SK-N-SH (cell line): Measurements from ENCODE around the gene MICAL2. TPM values are rescaled to one million over a fixed set of nuclear protein-coding genes. Genes with fewer than 3 reads are reported as not detected.

Experiments
- CTCF ChIA-PET: fragments of 300-600, 350-600 bp; formaldehyde crosslinking; extraction: SDS; loops from one replicate; lab custom pipeline; 2021; lab: Yijun Ruan, JAX
- POLR2A ChIA-PET: fragments of 350-600 bp; sonication (Branson Sonifier 250); formaldehyde crosslinking; extraction: SDS; loops from one replicate; lab custom pipeline; 2020; ENCODE audit warnings: antibody characterized with exemption, inconsistent platforms; lab: Yijun Ruan, JAX
- DNase-seq: peaks from one replicate; pipeline ENCODE4 v3.0.0; 2012
- H2AFZ ChIP-seq: fragments of 200-600 bp; sonication (generic); 2 replicates; pipeline ENCODE4 v1.8.1; 2016; ENCODE audit warnings: antibody characterized with exemption, mild to moderate bottlenecking, low read depth
- H3F3A ChIP-seq: fragments of 200-600 bp; sonication (generic); replicated peaks from 2 replicates; pipeline ENCODE3; 2016; ENCODE audit warnings: antibody characterized with exemption, mild to moderate bottlenecking; ENCODE audit not compliant: insufficient read depth
- H3K27ac ChIP-seq, 2 experiments: fragments of 200-500 bp in 1 of 2; fragments of 200-600 bp in 1 of 2; sonication (Bioruptor generic) in 1 of 2; sonication (generic), shearing (Covaris generic) in 1 of 2; 2 replicates each; pipeline versions ENCODE4 v1.5.1 to v1.6.1; 2014 to 2016; ENCODE audit warnings: low read depth in 2 of 2, inconsistent platforms in 1 of 2, low read length in 1 of 2, mild to moderate bottlenecking in 1 of 2, mixed read lengths in 1 of 2
- H3K27me3 ChIP-seq: fragments of 200-600 bp; sonication (generic), shearing (Covaris generic); 2 replicates; pipeline ENCODE4 v1.6.1; 2016; ENCODE audit warnings: mixed run types; ENCODE audit not compliant: insufficient read depth
- H3K36me3 ChIP-seq, 2 experiments: fragments of 200-500 bp in 1 of 2; fragments of 200-600 bp in 1 of 2; sonication (Bioruptor generic) in 1 of 2; sonication (generic) in 1 of 2; replicated peaks in 1 of 2; 2 replicates each; pipeline versions ENCODE3 to v1.5.1; 2014 to 2016; ENCODE audit warnings: low read length in 1 of 2, mild to moderate bottlenecking in 1 of 2; ENCODE audit not compliant: insufficient read depth in 2 of 2, control insufficient read depth in 1 of 2
- H3K4me1 ChIP-seq, 2 experiments: fragments of 200-500 bp in 1 of 2; fragments of 200-600 bp in 1 of 2; sonication (Bioruptor generic) in 1 of 2; sonication (generic), shearing (Covaris generic) in 1 of 2; 2 replicates each; pipeline versions ENCODE4 v1.5.1 to v1.6.1; 2014 to 2016; ENCODE audit warnings: low read depth in 1 of 2, low read length in 1 of 2, mixed run types in 1 of 2; ENCODE audit not compliant: insufficient read depth in 2 of 2, control insufficient read depth in 1 of 2
- H3K4me2 ChIP-seq: fragments of 200-600 bp; sonication (generic), shearing (Covaris generic); 2 replicates; pipeline ENCODE4 v1.6.1; 2017; ENCODE audit warnings: mixed run types
- H3K4me3 ChIP-seq, 2 experiments: fragments of 200-500 bp in 1 of 2; fragments of 200-600 bp in 1 of 2; sonication (Bioruptor generic) in 1 of 2; sonication (generic), shearing (Covaris generic) in 1 of 2; 2 replicates each; pipeline versions ENCODE4 v1.5.1 to v1.8.1; 2014 to 2016; ENCODE audit warnings: low read depth in 2 of 2, inconsistent platforms in 1 of 2, low read length in 1 of 2, mild to moderate bottlenecking in 1 of 2, mixed read lengths in 1 of 2, moderate library complexity in 1 of 2
- H3K79me2 ChIP-seq: fragments of 200-600 bp; sonication (generic); 2 replicates; pipeline ENCODE4 v1.8.1; 2017; ENCODE audit warnings: mild to moderate bottlenecking; ENCODE audit not compliant: insufficient read depth
- H3K9ac ChIP-seq: fragments of 200-600 bp; sonication (generic); 2 replicates; pipeline ENCODE4 v1.6.1; 2017; ENCODE audit warnings: mixed run types
- H3K9me2 ChIP-seq: fragments of 200-600 bp; sonication (generic); 2 replicates; pipeline ENCODE4 v1.6.1; 2017; ENCODE audit warnings: mixed run types
- H3K9me3 ChIP-seq: fragments of 200-600 bp; sonication (generic); 2 replicates; pipeline ENCODE4 v1.6.1; 2017; ENCODE audit warnings: mixed run types, mild to moderate bottlenecking, moderate library complexity
- H4K20me1 ChIP-seq: fragments of 200-600 bp; sonication (generic); 2 replicates; pipeline ENCODE4 v1.6.1; 2017; ENCODE audit warnings: mild to moderate bottlenecking, mixed run types; ENCODE audit not compliant: insufficient read depth
- ELF1 ChIP-seq: IDR thresholded peaks from 2 replicates; pipeline ENCODE4 v1.4.0; 2012
- EZH2phosphoT487 ChIP-seq: fragments of 200-600 bp; sonication (generic); IDR thresholded peaks from 2 replicates; pipeline ENCODE4 v1.6.1; 2017; ENCODE audit warnings: low read depth, mixed run types, mild to moderate bottlenecking, antibody characterized with exemption, moderate library complexity, borderline replicate concordance
- FOSL2 ChIP-seq: IDR thresholded peaks from 2 replicates; pipeline ENCODE4 v1.4.0; 2012; ENCODE audit warnings: low read depth, mild to moderate bottlenecking, moderate library complexity, borderline replicate concordance
- FOXJ3 ChIP-seq: sonication (generic); formaldehyde crosslinking; IDR thresholded peaks from 2 replicates; pipeline ENCODE4 v1.5.1; 2020; ENCODE audit warnings: mild to moderate bottlenecking, missing genetic modification reagents
- GABPA ChIP-seq: IDR thresholded peaks from 2 replicates; pipeline ENCODE4 v1.4.0; 2012; ENCODE audit warnings: low read depth, mild to moderate bottlenecking
- MXI1 ChIP-seq: IDR thresholded peaks from 2 replicates; pipeline ENCODE4 v1.6.1; 2012; ENCODE audit warnings: mild to moderate bottlenecking, low read depth, low read length, improper control_type of control experiment
- NFIC ChIP-seq: IDR thresholded peaks from 2 replicates; pipeline ENCODE4 v1.4.0; 2012; ENCODE audit warnings: borderline replicate concordance
- NRF1 ChIP-seq: IDR thresholded peaks from 2 replicates; pipeline ENCODE4 v1.6.1; 2012; ENCODE audit warnings: low read depth, mild to moderate bottlenecking, low read length
- RFX5 ChIP-seq: IDR thresholded peaks from 2 replicates; pipeline ENCODE4 v1.6.1; 2012; ENCODE audit warnings: mild to moderate bottlenecking, improper control_type of control experiment, low read length
- SIN3A ChIP-seq: IDR thresholded peaks from 2 replicates; pipeline ENCODE4 v1.6.1; 2012; ENCODE audit warnings: low read depth, mild to moderate bottlenecking, low read length, moderate library complexity, borderline replicate concordance
- SMC3 ChIP-seq: IDR thresholded peaks from 2 replicates; pipeline ENCODE4 v1.6.1; 2012; ENCODE audit warnings: low read depth, low read length, improper control_type of control experiment
- TAF1 ChIP-seq: IDR thresholded peaks from 2 replicates; pipeline ENCODE4 v1.6.1; 2012; ENCODE audit warnings: low read depth, mild to moderate bottlenecking, low read length, moderate library complexity, borderline replicate concordance
- TCF12 ChIP-seq: IDR thresholded peaks from 2 replicates; pipeline ENCODE4 v1.4.0; 2012
- TEAD4 ChIP-seq: IDR thresholded peaks from 2 replicates; pipeline ENCODE4 v1.4.0; 2012; ENCODE audit warnings: mild to moderate bottlenecking, borderline replicate concordance; ENCODE audit not compliant: insufficient read depth
- USF2 ChIP-seq: fragments of 150-350 bp; IDR thresholded peaks from 2 replicates; pipeline ENCODE4 v1.6.1; 2017; ENCODE audit warnings: antibody characterized with exemption, low read length, low read depth, borderline replicate concordance
- WGBS: methylation state at CpG from one replicate; pipeline ENCODE4 v1.1.6; 2017; ENCODE audit warnings: low lambda C conversion rate; 5-methylcytosine and 5-hydroxymethylcytosine counted together
- polyA plus RNA-seq, 3 experiments: library from polyadenylated mRNA; depleted of rRNA; stranded (reverse); fragments of >200 nt; gene quantifications; 2 replicates each; pipeline ENCODE4 v1.2.3, GENCODE V29; 2012
- TF ChIP-seq, protein P1 (sequence below): fragments of 200-600 bp; sonication (generic); IDR thresholded peaks from 2 replicates; pipeline ENCODE4 v1.6.1; 2017; ENCODE audit warnings: antibody characterized with exemption, mild to moderate bottlenecking, moderate library complexity
- TF ChIP-seq, protein P2 (sequence below): IDR thresholded peaks from 2 replicates; pipeline ENCODE4; 2012
- TF ChIP-seq, protein P3 (sequence below): IDR thresholded peaks from 2 replicates; pipeline ENCODE4 v1.4.0; 2012; ENCODE audit warnings: low read depth, borderline replicate concordance

The MICAL2 gene
- polyA plus RNA-seq, 1 of the 3 experiments (the other 2 are of a cell fraction), result 54.6 TPM

- no peak for TF ChIP-seq MXI1
- TF ChIP-seq FOSL2, result no peak
- TF ChIP-seq TAF1, result no peak
These were observed 45.3 kb downstream of the MICAL2 start (continued) for GRCh38 chr11:12155696-12156095.

- H3K79me2 ChIP-seq, result peaks cover 98% of the 10 kb centered on the region
- DNase-seq, result no peak
- 93% methylated on average over 6 of the region's 7 CpGs for WGBS
- peak overlapping the region; percentile 77; the same call in 1 of the 2 replicates for H3K9ac ChIP-seq
- H3K36me3 ChIP-seq, result peaks cover 6 to 36% of the 10 kb centered on the region in 2 experiments
- H3K4me2 ChIP-seq, result peak overlapping the region; percentile 29
- no peaks in the 10 kb centered on the region for H3K27me3 ChIP-seq
- H3K27ac ChIP-seq, result peak overlapping the region in 1 of 2 experiments; percentile 99; a peak in 2 of 4 replicates
- no peaks in the 10 kb centered on the region for H3K9me2 ChIP-seq
- ChIA-PET POLR2A (no interaction called here), CTCF (interaction anchor here (0.9 to 1.4 kb wide), 3 partner anchors 10 to 33 kb away, joined by 3 read pairs; no protein-coding TSS in a partner anchor)
- H3K4me3 ChIP-seq, result no peak overlapping the region
- H3F3A ChIP-seq, result peaks cover 77% of the 10 kb centered on the region
- no peaks in the 10 kb centered on the region for H3K9me3 ChIP-seq
- TF ChIP-seq, protein P1, sequence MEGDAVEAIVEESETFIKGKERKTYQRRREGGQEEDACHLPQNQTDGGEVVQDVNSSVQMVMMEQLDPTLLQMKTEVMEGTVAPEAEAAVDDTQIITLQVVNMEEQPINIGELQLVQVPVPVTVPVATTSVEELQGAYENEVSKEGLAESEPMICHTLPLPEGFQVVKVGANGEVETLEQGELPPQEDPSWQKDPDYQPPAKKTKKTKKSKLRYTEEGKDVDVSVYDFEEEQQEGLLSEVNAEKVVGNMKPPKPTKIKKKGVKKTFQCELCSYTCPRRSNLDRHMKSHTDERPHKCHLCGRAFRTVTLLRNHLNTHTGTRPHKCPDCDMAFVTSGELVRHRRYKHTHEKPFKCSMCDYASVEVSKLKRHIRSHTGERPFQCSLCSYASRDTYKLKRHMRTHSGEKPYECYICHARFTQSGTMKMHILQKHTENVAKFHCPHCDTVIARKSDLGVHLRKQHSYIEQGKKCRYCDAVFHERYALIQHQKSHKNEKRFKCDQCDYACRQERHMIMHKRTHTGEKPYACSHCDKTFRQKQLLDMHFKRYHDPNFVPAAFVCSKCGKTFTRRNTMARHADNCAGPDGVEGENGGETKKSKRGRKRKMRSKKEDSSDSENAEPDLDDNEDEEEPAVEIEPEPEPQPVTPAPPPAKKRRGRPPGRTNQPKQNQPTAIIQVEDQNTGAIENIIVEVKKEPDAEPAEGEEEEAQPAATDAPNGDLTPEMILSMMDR, result no peak
- TF ChIP-seq USF2, result no peak
- no peak for TF ChIP-seq NRF1
- no peak for TF ChIP-seq SIN3A
- TF ChIP-seq TCF12, result no peak
- no peak for TF ChIP-seq EZH2phosphoT487
- TF ChIP-seq, protein P2, sequence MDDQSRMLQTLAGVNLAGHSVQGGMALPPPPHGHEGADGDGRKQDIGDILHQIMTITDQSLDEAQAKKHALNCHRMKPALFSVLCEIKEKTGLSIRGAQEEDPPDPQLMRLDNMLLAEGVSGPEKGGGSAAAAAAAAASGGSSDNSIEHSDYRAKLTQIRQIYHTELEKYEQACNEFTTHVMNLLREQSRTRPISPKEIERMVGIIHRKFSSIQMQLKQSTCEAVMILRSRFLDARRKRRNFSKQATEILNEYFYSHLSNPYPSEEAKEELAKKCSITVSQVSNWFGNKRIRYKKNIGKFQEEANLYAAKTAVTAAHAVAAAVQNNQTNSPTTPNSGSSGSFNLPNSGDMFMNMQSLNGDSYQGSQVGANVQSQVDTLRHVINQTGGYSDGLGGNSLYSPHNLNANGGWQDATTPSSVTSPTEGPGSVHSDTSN, result no peak
- no peak for TF ChIP-seq TEAD4
- no peak for TF ChIP-seq RFX5
- TF ChIP-seq GABPA, result no peak
- TF ChIP-seq ELF1, result no peak
- TF ChIP-seq MXI1, result no peak
- no peak for TF ChIP-seq NFIC
- TF ChIP-seq, protein P3, sequence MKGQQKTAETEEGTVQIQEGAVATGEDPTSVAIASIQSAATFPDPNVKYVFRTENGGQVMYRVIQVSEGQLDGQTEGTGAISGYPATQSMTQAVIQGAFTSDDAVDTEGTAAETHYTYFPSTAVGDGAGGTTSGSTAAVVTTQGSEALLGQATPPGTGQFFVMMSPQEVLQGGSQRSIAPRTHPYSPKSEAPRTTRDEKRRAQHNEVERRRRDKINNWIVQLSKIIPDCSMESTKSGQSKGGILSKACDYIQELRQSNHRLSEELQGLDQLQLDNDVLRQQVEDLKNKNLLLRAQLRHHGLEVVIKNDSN, result no peak
- no peak for TF ChIP-seq FOXJ3 (CRISPR knock-in tag)
- no peak for TF ChIP-seq SMC3
- TF ChIP-seq, all 33 proteins: peak for 0
- peaks cover 0 to 56% of the 10 kb centered on the region in 2 experiments; a peak in 3 of 4 replicates for H3K4me1 ChIP-seq
- H4K20me1 ChIP-seq, result no peaks in the 10 kb centered on the region
- H2AFZ ChIP-seq, result no peak overlapping the region
These were observed 46.1 kb downstream of the MICAL2 start for GRCh38 chr11:12156301-12157140.
